HG02852 (cell line): ENCODE data around the gene UPB1.

Experiments used
- ATAC-seq: cut with Tn5 transposase; IDR thresholded peaks from one replicate; pipeline ENCODE4 v1.9.1; 2021; ENCODE audit warnings: mild to moderate bottlenecking, moderate library complexity; ENCODE audit not compliant: unreplicated experiment

Gene UPB1

DNA sequence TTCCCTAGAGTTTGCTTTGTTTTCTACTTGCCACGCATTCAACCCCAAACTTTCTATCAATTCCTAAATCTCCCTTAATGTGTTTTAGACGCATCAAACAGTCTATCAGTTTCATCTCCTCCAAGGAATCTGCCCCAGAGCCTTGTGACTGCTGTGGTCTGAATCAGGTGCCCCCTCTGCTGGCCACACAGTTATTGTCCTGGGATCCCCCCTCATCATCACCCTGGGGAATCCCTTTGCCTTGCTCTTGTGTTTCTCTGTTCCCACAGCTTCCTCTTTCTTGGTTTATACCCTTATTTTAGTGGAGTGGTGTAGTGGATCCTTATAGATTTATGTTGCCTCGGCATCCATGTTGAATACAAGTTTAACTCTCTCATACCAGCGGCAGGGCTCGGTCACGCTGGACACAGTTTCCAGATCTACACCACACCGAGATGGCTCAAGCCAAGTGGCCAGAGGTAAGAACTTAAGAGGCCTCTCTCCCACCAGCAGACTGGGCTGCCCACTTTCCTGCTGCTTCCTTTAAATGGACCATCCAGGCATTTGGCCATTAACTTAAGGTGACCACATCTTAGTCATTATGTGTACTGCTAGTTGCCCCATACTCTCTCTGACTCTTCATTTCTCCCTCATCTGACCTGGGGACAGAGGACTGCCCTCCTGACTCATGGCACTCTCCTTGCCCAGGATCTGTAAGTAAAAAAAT lies 8.2 kb downstream of the UPB1 start:
- ATAC-seq = no peak

DNA sequence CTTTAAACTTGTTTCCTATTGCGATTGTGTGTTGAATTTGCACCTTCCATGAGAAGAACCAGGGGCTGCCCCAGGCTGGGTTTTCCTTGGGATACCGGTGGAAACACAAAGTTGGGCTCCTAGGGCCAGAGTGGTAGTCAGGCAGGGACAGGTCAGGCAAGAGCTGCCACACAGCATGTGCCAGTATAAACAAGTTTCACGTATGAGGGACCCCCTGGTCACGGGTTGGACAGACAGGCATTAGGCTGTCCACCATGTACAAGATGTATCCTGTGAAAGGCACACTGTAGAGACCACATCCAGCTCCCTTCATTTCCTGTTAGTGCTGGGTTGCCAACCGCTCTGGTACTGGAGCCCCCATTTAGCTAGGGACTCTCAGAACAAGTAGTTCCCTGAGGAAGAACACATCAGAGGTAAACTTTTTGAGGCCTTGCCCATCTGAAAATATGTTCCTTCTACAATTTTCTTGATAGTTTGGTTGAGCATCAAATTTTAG lies 8.8 kb downstream of the UPB1 start:
- no peak for ATAC-seq

DNA sequence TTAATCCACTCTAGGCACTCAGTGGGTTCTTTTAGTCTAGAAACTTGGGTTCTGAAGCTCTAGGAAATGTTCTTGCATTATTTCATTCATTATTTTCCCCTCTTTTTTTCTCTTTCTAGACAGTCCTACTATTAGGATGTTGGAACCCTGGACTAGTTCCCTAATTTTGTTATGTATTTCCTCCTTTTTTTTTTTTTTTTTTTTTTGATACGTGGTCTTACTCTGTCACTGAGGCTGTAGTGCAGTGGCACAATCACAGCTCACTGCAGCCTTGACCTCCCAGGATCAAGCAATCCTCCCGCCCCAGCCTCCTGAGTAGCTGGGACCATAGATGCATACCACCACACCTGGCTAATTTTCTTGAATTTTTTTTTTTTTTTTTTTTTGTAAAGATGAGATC lies 9.4 kb downstream of the UPB1 start:
- no peak for ATAC-seq

DNA sequence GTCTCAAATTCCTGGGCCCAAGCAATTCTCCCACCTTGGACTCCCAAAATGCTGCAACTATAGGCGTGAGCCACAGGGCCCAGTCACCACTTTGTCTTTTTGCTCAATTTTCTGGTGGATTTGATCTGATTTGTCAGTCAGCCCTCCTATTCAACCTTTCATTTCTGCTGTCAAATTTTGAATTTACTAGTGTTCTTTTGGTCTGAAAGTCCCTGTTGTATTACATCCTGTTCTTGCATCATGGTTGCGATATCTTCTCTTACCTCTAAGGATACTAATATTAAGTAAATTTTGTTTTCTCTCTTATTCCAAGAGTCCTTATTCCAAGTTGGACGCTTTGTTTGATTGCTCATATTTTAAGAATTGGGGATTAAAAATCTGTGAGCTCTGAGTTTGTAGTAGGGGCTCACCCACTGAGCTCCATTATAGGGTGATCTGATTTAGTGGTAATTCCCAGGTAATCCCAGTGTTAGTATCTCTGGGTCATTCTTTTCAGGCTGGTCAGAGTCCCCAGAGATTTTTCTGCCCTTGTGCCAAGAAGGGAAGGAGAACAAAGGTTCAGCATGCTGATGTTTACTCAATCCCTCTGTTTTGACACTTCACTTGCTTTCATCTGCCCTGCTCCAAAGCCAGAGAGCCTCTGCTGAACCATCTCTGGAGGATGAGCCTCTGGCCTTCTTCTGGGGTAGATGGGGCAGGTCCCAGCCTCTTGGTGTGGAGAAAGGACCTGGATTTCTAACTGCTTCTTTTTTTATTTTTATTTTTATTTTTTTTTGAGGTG lies 10.0 kb downstream of the UPB1 start:
- no peak for ATAC-seq

DNA sequence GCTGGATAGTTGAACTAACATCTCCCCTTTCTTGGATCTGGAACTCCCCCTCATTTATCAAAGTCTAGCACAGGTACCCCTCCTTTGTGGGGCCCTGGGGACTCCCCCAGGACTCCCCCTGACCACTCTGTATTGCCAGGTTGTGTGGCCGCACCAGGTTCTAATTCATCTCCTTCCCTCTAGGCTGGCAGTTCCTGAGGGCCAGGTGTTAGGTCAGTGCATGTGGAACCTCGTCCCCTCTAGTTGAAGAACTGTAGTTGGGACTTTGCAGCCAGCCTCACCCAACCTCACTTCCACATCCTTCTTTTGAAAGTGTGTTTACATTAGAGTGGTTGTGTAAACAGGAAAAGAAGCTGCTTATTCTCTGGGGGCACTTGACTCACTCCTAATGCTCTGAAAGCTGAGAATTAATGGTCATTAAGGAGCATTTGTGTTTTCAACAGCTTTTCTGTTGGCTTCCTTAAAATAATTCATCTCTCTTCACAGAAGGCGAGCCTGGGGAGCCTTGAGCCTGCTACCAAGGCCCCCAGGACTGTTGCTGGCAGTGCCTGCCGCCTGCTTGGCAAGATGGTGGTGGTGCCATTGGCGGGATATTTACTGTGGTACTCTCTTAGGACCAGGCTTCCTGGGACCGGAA lies 11.8 kb downstream of the UPB1 start:
- ATAC-seq = no peak

DNA sequence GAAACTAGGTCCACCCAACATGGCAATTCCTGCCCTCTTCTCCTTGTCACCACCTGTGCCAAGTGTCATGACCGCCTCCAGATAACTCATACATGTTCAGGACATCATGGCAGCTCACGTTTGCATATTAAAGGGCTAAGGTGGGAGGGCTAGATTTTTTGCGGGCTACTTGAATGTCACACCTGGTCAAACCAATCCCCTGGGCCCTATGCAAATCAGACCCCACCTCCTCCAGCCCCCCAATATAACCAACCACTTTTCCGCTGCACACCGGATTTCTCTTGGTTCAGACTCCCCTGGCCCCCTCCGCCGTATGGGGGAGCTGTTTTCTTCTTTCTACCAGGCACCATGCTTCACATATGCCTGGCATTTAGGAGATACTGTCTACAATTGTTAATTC lies 12.6 kb downstream of the UPB1 start:
- ATAC-seq = no peak

DNA sequence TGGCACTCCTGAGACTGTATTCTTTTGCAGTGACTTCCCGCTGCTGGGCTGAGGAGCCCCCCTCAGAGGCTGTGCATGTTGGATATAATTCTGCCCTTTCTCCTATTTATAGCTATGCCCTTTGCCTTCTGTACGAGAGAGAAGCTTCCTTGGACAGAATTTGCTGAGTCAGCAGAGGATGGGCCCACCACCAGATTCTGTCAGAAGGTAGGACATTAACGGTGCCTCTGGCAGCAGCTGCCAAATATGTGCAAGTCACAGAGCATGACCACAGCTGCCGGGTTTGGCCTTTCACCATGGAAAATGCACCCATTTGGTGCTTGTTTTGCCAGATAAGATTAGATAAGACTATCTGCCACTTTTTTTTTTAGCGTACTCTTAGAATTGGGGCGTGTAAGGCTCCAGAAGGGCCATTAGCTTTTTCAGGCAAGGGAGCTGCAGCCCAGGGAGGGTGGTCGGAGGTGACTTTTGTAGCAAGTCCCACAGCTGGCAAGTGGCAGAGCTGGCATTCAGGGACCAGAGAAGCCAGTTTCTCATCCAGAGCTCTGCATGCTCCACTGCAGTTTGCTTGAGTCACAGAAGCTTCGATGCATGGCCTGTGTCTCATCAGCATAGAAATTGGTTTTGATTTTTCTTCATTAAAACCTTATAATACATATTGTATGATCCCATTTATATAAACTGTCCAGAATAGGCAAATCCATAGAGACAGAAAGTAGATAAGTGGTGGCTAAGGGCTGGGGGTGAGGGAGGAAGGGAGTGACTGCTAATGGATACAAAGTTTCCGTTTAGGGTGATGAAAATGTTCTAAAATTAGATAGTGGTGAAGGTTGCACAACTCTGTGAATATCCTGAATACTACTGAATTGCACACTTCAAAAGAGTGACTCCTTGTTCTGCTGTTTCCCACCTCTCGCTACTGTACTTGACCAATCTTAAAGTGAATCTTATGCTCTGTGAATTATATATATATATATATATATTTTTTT lies 15.8 kb downstream of the UPB1 start:
- ATAC-seq = no peak

DNA sequence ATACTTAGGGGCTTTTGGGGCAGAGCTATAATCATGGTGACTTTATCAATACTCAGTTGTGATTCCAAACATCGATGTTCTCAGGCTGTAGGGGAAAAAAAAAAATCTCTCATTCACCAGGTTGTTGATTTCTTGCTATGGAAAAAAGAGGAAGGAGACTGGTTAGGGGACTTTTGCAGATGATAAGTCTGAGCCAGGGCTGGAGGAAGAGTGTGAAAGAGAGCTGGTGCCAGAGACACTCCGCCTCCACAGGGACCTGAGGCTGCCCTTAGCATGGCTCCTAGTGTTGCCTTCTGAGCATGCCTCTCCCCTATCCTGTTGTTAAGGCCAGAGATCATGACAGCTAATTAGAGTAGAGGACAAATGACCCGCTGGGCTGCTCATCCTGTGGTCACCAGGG lies 16.9 kb downstream of the UPB1 start:
- no peak for ATAC-seq

DNA sequence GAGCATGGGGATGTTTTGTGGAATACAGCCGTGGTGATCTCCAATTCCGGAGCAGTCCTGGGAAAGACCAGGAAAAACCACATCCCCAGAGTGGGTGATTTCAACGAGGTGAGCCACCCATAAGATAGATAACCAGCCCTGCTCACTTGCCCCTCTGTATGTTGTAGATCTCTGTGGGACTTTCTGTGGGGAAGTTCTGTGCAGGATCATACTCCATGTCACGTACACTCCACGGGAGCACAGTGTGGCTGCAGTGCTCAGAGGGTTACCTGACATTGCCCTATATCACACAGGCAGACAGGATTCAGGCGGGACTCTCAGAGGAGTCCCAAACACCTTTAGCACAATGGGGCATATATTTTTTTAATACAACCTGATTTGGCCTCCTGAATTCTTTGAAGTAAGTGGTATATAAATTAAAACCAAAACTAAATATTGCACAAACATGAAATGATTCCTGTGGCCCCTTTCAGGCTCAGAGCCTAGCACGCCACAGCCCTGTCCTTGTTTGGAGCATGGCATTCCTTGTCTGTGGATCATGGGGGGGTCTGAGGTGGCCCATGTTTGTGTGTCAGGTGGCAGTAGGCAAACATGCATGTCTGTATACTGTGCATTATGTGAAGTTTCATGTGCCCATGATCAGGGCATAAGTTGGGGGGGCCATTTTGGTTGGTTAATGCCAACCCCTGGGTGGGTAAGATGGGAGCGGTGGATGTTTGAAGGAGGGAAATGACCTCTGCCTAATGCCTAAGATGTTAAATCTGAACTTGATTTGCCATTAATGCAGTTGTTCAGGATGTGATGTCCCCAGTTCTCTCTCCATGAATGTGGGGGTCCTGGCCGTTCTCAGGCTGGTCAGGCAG lies 18.5 kb downstream of the UPB1 start:
- ATAC-seq = no peak

DNA sequence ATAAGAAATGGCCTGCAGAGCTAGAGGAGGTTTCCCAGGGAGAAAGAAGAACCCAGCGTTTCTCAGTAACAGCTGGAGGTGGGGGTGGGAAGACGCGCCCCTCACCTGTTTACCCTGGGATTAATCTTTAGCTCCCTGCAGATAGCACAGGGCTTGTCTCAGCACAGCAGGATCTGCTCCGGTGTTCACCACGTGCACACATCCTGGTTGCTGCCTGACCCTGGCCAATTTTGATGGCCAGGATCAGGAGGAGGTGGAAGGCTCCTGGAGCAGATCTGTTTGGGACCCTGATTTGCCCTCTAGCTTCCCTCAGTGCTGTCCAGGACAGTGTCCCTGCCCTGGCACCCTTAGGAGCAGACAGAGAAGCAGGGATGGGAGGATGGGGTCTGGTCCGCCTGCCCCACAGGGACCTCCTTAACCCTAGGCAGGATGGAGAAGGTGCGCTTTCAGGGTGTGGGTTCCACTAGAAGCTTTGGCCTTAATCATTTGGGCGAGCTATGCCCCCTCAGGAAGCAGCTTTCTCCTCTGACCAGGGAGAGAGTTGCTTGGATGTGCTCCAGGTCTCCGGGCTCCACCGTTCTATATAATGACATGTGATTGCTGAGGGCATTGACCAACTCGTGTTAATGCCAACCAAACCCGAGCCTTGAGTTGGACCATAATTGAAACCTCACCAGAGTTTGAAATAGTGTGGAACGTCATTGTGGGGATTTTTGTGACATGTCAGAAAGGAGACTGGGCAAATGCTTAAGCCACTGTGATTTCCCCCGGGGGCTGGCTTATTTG lies 19.3 kb downstream of the UPB1 start:
- ATAC-seq = no peak

DNA sequence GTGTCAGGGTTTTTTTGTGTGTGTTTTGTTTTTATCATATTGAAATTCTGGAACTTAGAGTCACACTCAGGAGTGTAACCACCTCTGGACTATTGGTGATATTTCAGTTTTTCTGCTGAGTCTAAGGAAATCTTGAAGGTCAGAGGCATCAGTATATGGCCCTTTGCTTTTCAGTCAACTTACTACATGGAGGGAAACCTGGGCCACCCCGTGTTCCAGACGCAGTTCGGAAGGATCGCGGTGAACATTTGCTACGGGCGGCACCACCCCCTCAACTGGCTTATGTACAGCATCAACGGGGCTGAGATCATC lies 19.9 kb downstream of the UPB1 start:
- ATAC-seq = no peak

DNA sequence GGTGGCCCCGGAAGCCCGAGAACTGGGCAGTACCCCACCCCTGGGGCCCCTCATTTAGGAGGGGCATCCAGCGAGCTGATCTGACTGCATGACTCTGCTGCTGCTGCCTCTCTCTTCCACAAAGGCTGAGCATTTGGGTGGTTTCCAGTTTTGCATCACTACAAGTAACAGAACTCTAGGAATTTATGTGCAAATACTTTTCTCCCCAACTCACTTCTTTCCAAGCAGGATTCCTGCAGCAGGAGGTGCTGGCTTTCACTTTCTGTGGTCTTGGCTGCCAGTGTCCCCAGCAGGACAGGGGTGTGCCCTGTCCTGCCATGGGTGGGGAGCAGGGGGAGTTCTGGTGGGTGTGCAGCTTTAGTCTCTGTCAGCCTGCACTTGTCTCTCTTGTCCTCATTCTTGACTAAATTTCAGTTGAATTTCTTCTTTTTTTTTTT lies 21.2 kb downstream of the UPB1 start:
- ATAC-seq = no peak

DNA sequence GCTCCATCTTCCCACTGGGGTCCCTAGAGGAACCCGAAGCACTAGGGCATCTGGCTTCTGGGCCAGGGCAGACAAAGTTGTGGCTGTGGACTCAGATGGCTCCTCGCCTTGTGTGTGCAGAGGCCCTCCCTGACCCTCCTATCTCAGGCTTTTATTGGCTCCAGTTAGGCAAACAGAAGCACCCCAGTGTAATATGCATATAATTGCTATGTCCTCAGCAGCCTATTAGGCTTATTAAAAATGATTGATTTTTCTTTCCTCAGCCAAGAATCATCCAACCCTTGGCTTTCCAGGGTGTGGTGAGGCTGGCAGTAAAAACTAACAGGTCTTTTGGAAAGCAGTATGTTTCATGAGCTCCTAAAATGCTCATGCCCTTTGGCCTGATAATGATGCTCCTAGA lies 22.3 kb downstream of the UPB1 start:
- no peak for ATAC-seq

DNA sequence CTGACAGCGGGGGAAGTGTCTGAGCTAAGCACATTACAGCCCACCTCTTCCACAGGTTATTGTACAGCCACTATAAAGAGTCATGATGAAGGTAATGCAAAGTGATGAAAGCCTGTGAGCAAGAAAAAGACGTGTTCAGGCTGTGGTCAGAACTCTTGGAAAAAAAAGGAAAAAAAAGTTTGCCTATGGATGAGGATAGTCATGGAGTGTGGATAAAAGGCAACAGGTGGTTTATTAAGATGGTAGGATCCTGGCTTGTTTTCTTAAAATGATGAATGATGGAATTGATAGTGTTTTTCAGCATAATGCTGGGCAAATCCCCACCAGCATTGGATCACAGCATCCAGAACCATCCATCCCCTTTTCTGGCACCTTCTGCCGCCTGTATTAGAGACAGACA lies 23.1 kb downstream of the UPB1 start:
- no peak for ATAC-seq

DNA sequence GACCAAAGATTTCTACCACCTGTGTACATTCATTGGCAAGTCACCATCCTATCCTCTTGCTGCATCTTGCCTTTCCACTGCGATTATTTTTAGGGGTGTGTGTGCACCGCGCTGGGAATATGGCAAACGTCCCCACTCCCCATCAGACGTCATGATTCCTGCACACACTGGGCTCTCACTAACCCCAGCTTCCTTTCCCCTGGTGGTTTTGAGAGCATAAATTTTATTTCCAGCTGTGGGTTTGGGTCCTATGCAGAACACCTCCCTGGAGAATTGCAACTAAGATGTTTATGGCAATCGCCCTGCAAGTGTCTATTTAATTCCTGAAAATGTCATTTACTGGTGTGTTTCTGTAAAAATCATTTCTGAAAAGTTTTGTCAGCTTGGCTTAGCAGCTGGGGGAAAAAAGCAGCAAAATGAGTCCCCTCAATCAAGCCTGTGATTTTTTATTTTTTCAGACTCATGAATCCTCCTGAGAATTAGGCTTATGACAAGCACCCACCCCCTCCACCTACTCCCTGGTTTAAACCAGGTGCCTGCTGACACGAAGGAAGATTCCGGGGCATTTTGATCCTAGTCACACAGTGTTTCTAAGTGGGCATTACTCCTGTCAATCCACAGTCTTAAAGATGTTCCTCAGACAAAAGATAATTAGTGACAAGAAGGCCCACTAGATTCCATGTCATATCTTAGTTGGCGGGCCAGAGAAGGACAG lies 23.8 kb downstream of the UPB1 start:
- ATAC-seq = no peak

DNA sequence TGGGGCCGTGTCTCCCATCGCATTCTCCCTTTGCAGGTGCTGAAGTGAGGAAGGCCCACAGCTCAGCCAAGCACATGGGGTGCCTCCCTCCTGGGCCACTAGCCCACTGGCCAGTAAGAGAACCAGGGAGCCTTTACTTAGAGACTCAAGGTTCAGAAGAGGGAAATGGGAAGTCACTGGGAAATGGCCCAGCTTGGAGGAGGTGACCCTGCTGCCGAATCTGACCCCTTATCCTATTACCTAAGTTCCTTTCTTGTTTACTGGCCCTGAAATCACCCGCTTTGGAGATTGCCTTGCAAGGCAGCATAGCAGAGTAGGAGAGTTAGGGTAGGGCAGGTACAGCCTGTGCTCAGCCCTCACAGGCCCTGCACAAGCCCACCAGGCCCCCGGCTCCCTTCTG lies 24.4 kb downstream of the UPB1 start:
- ATAC-seq = no peak

DNA sequence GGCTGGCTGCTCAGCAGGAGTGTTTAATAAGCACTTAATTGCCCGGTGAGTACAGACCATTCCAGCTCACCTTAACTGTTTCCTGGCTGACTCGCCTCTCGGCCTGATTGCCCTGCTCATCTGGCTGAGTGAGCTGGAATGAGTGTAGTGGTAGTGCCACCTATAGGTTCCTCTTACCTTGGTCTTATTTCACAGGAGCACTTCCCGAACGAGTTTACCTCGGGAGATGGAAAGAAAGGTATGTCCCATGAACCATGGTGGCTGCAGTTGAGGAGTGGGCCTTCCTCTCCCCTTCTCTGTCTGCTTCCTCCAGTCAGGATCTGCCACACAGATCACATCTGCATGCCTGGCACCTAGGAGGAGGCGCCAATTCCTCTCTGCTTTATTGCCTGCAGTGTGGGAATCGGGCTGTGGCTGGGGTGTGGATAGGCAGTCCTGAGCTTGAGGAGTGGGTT lies 26.7 kb downstream of the UPB1 start:
- ATAC-seq = no peak

DNA sequence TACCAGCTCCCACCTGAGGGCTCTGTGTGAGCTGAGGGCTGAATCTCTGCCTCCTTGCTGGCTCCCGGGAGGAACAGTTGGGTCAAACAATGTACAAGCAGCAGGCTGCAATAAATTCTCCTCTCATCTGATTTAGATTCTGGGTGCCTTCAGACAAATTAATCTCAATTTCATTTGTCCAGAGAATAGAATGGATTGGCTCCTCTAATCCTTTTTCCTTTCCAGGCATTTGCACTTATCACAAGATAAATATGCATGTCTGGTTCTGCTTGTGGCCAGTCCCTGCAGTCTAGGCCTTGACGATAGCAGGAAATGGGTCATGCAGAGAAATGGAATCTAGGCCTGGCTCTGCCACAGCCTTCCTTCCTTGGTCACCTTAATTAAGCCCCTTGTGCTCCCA lies 28.7 kb downstream of the UPB1 start:
- ATAC-seq = no peak
